Measurements from ENCODE around the gene JUN.

- TF ChIP-seq, protein P1, sequence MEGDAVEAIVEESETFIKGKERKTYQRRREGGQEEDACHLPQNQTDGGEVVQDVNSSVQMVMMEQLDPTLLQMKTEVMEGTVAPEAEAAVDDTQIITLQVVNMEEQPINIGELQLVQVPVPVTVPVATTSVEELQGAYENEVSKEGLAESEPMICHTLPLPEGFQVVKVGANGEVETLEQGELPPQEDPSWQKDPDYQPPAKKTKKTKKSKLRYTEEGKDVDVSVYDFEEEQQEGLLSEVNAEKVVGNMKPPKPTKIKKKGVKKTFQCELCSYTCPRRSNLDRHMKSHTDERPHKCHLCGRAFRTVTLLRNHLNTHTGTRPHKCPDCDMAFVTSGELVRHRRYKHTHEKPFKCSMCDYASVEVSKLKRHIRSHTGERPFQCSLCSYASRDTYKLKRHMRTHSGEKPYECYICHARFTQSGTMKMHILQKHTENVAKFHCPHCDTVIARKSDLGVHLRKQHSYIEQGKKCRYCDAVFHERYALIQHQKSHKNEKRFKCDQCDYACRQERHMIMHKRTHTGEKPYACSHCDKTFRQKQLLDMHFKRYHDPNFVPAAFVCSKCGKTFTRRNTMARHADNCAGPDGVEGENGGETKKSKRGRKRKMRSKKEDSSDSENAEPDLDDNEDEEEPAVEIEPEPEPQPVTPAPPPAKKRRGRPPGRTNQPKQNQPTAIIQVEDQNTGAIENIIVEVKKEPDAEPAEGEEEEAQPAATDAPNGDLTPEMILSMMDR (conservative IDR thresholded peaks at IDR 0.05; ENCODE audit: low read depth, low read length) = no peak
- no peak for TF ChIP-seq EZH2 (IDR thresholded peaks at IDR 0.05; ENCODE audit: borderline replicate concordance, low read depth, low read length, poor library complexity, severe bottlenecking)
Observed at GRCh38 chr1:58774027-58774426, 9.8 kb downstream of the JUN start.
